GM10266 (cell line): ENCODE results near the gene KCNJ1.

Experiments used
- DNase-seq: peaks from one replicate; pipeline ENCODE4 v3.0.0; 2012; ENCODE audit errors: extremely low spot score
- CTCF ChIP-seq: IDR thresholded peaks from 2 replicates; pipeline ENCODE4 v1.5.1; 2012; ENCODE audit warnings: mild to moderate bottlenecking, low read depth; ENCODE audit not compliant: control insufficient read depth, insufficient read depth; ENCODE audit errors: missing control alignments

Gene KCNJ1

GRCh38 chr11:128905345-128906184, 38.5 kb upstream of the KCNJ1 start:
- TF ChIP-seq CTCF, result peak; percentile 27
- peak; percentile 62 for DNase-seq

- peak; percentile 61 for DNase-seq
- TF ChIP-seq CTCF, result no peak
Observed at GRCh38 chr11:128904656-128905344, 37.7 kb upstream of the KCNJ1 start.

GRCh38 chr11:128904303-128904655, 37.2 kb upstream of the KCNJ1 start:
- no peak for DNase-seq
- no peak for TF ChIP-seq CTCF

GRCh38 chr11:128903248-128904061, 36.4 kb upstream of the KCNJ1 start:
- no peak for TF ChIP-seq CTCF
- DNase-seq, result no peak

- DNase-seq, result no peak
- no peak for TF ChIP-seq CTCF
Observed at GRCh38 chr11:128902515-128903066, 35.5 kb upstream of the KCNJ1 start.

- TF ChIP-seq CTCF, result no peak
- DNase-seq, result no peak
Observed at GRCh38 chr11:128901653-128902514, 34.8 kb upstream of the KCNJ1 start.
